ENCODE results near the gene RPEL1.
"Not testable (repeated sequence)": the region's sequence is repeated elsewhere in the genome, so short reads cannot be mapped to it uniquely, and the experiment has no call there.

Gene RPEL1

GRCh38 chr10:103207141-103207540 lies 38.5 kb upstream of the RPEL1 start:
- Histone ChIP-seq H3K4me2 (ENCODE audit: low read depth, low read length) (no peak overlapping the region), H3K79me2 (ENCODE audit: low read length) (no peaks in the 10 kb centered on the region), H3K4me1 (ENCODE audit: low read length) (no peaks in the 10 kb centered on the region), H3K9ac (ENCODE audit: low read length) (no peak overlapping the region), H3K36me3 (replicated peaks; ENCODE audit: insufficient read depth, low read length) (no peaks in the 10 kb centered on the region), H4K20me1 (ENCODE audit: insufficient read depth, low read length) (no peaks in the 10 kb centered on the region), H3F3A (ENCODE audit: insufficient read depth, low read length) (no peaks in the 10 kb centered on the region), H3K9me2 (replicated peaks; ENCODE audit: insufficient read depth, low read length) (no peaks in the 10 kb centered on the region), H3K9me3 (replicated peaks; ENCODE audit: insufficient read depth, low read length) (no peaks in the 10 kb centered on the region), H3K27ac (ENCODE audit: low read length) (no peak overlapping the region), H3K27me3 (replicated peaks; ENCODE audit: insufficient read depth, low read length) (no peaks in the 10 kb centered on the region), H3K4me3 (ENCODE audit: low read length) (no peak overlapping the region), H2AFZ (ENCODE audit: low read length) (no peak overlapping the region)
- TF ChIP-seq EZH2phosphoT487 (IDR thresholded peaks at IDR 0.05; ENCODE audit: low read length) = no peak
- no peak for TF ChIP-seq EZH2 (optimal IDR thresholded peaks at IDR 0.05; ENCODE audit: low read depth, low read length)
- TF ChIP-seq, protein P1, sequence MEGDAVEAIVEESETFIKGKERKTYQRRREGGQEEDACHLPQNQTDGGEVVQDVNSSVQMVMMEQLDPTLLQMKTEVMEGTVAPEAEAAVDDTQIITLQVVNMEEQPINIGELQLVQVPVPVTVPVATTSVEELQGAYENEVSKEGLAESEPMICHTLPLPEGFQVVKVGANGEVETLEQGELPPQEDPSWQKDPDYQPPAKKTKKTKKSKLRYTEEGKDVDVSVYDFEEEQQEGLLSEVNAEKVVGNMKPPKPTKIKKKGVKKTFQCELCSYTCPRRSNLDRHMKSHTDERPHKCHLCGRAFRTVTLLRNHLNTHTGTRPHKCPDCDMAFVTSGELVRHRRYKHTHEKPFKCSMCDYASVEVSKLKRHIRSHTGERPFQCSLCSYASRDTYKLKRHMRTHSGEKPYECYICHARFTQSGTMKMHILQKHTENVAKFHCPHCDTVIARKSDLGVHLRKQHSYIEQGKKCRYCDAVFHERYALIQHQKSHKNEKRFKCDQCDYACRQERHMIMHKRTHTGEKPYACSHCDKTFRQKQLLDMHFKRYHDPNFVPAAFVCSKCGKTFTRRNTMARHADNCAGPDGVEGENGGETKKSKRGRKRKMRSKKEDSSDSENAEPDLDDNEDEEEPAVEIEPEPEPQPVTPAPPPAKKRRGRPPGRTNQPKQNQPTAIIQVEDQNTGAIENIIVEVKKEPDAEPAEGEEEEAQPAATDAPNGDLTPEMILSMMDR (IDR thresholded peaks at IDR 0.05; ENCODE audit: low read length) = no peak
- no peak for DNase-seq

DNA sequence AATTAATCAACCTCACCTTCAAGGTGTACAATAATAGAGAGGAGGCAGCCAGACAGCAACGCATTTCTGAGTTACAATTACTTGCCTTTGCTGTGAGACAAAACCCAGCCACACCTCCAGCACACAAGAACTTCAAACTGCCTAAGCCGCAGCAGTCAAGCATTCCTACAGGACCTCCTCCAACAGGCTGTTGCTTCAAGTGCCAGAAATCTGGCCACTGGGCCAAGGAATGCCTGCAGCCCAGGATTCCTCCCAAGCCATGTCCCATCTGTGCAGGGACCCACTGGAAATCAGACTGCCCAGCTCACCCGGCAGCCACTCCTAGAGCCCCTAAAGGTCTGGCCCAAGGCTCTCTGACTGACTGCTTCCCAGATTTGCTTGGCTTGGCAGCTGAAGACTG lies 38.0 kb upstream of the RPEL1 start:
- not testable (repeated sequence) for H3K4me2 ChIP-seq (ENCODE audit: low read depth, low read length); H3K9me2 ChIP-seq (replicated peaks; ENCODE audit: insufficient read depth, low read length); H3K9ac ChIP-seq (ENCODE audit: low read length); H3K36me3 ChIP-seq (replicated peaks; ENCODE audit: insufficient read depth, low read length); H3F3A ChIP-seq (ENCODE audit: insufficient read depth, low read length); H3K4me3 ChIP-seq (ENCODE audit: low read length); H3K9me3 ChIP-seq (replicated peaks; ENCODE audit: insufficient read depth, low read length); H3K4me1 ChIP-seq (ENCODE audit: low read length); H3K27ac ChIP-seq (ENCODE audit: low read length); H4K20me1 ChIP-seq (ENCODE audit: insufficient read depth, low read length); H3K27me3 ChIP-seq (replicated peaks; ENCODE audit: insufficient read depth, low read length); DNase-seq; H3K79me2 ChIP-seq (ENCODE audit: low read length); H2AFZ ChIP-seq (ENCODE audit: low read length)

- H3F3A ChIP-seq (ENCODE audit: insufficient read depth, low read length); H3K79me2 ChIP-seq (ENCODE audit: low read length); H3K9ac ChIP-seq (ENCODE audit: low read length); H3K9me3 ChIP-seq (replicated peaks; ENCODE audit: insufficient read depth, low read length); H3K4me1 ChIP-seq (ENCODE audit: low read length); DNase-seq; H3K4me3 ChIP-seq (ENCODE audit: low read length); H3K27me3 ChIP-seq (replicated peaks; ENCODE audit: insufficient read depth, low read length); H2AFZ ChIP-seq (ENCODE audit: low read length); H3K27ac ChIP-seq (ENCODE audit: low read length); H3K4me2 ChIP-seq (ENCODE audit: low read depth, low read length); H3K9me2 ChIP-seq (replicated peaks; ENCODE audit: insufficient read depth, low read length); H4K20me1 ChIP-seq (ENCODE audit: insufficient read depth, low read length); H3K36me3 ChIP-seq (replicated peaks; ENCODE audit: insufficient read depth, low read length): not testable (repeated sequence)
Measured at GRCh38 chr10:103210262-103210661, 35.4 kb upstream of the RPEL1 start.

DNA sequence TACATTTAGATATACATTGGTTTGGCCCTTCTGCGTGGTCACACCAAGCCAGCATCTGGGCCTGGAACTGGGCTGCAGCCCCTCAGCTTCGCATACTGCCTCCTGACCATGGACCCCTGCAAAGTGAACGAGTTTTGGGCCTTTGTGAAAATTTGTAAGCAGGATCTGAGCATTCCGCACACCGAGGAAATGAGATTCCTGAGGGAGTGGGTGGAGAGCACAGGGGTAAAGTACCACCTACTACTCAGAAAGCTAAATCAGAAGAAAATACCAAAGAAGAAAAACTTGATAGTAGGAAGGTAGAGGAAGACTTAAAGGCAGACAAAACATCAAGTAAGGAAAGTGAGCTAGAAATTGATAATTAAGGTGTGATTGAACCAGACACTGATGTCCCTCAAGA lies 30.1 kb upstream of the RPEL1 start:
- no peaks in the 10 kb centered on the region for H3K27me3 ChIP-seq (replicated peaks; ENCODE audit: insufficient read depth, low read length)
- H3K36me3 ChIP-seq (replicated peaks; ENCODE audit: insufficient read depth, low read length) = no peaks in the 10 kb centered on the region
- H3K9ac ChIP-seq (ENCODE audit: low read length) = no peak overlapping the region
- H3K9me3 ChIP-seq (replicated peaks; ENCODE audit: insufficient read depth, low read length) = no peaks in the 10 kb centered on the region
- H3K4me3 ChIP-seq (ENCODE audit: low read length) = no peak overlapping the region
- TF ChIP-seq, protein P1 (IDR thresholded peaks at IDR 0.05; ENCODE audit: low read length) = no peak
- TF ChIP-seq EZH2phosphoT487 (IDR thresholded peaks at IDR 0.05; ENCODE audit: low read length) = no peak
- no peak for TF ChIP-seq EZH2 (optimal IDR thresholded peaks at IDR 0.05; ENCODE audit: low read depth, low read length)
- no peak for DNase-seq
- H3K4me1 ChIP-seq (ENCODE audit: low read length) = no peaks in the 10 kb centered on the region
- no peaks in the 10 kb centered on the region for H4K20me1 ChIP-seq (ENCODE audit: insufficient read depth, low read length)
- H3K4me2 ChIP-seq (ENCODE audit: low read depth, low read length) = no peak overlapping the region
- no peak overlapping the region for H2AFZ ChIP-seq (ENCODE audit: low read length)
- H3K9me2 ChIP-seq (replicated peaks; ENCODE audit: insufficient read depth, low read length) = no peaks in the 10 kb centered on the region
- no peaks in the 10 kb centered on the region for H3K79me2 ChIP-seq (ENCODE audit: low read length)
- no peaks in the 10 kb centered on the region for H3F3A ChIP-seq (ENCODE audit: insufficient read depth, low read length)
- H3K27ac ChIP-seq (ENCODE audit: low read length) = no peak overlapping the region

DNA sequence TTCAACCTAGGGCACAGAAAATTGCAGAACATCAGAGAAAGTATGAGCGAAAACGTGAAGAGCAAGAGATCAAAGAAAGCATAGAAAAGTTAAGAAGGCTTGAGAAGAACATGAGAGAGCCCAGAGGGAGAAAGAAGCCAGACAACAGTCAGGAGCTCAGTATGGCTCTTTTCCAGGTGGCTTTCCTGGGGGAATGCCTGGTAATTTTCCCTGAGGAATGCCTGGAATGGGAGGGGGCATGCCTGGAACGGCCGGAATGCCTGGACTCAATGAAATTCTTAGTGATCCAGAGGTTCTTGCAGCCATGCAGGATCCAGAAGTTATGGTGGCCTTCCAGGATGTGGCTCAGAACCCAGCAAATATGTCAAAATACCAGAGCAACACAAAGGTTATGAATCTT lies 29.3 kb upstream of the RPEL1 start:
- not testable (repeated sequence) for DNase-seq; H3F3A ChIP-seq (ENCODE audit: insufficient read depth, low read length); H2AFZ ChIP-seq (ENCODE audit: low read length)

More for the DNA sequence above, 29.3 kb upstream of the RPEL1 start:
- not testable (repeated sequence) for H3K4me3 ChIP-seq (ENCODE audit: low read length); H3K4me1 ChIP-seq (ENCODE audit: low read length); H3K4me2 ChIP-seq (ENCODE audit: low read depth, low read length); H3K79me2 ChIP-seq (ENCODE audit: low read length); H3K9me3 ChIP-seq (replicated peaks; ENCODE audit: insufficient read depth, low read length); H3K9ac ChIP-seq (ENCODE audit: low read length); H3K36me3 ChIP-seq (replicated peaks; ENCODE audit: insufficient read depth, low read length); H3K27ac ChIP-seq (ENCODE audit: low read length); H3K27me3 ChIP-seq (replicated peaks; ENCODE audit: insufficient read depth, low read length); H4K20me1 ChIP-seq (ENCODE audit: insufficient read depth, low read length); H3K9me2 ChIP-seq (replicated peaks; ENCODE audit: insufficient read depth, low read length)

Data from MM.1S (cell line).